Stimulated activated CD8-positive, alpha-beta memory T cell treated with anti-CD3 and anti-CD28 coated beads, Interleukin-2, amount 100 ng/mL, for 1 hour (primary cell): Measurements from ENCODE around the gene CHRNB2.
A peak's percentile ranks its signal among the peaks of the same experiment; 100 is the strongest.

Source experiments
- DNase-seq, 2 donors: peaks; one replicate each; pipeline ENCODE4 v3.0.0-alpha.2; 2020; ENCODE audit warnings: low read depth in 2 of 2

The CHRNB2 gene

DNA sequence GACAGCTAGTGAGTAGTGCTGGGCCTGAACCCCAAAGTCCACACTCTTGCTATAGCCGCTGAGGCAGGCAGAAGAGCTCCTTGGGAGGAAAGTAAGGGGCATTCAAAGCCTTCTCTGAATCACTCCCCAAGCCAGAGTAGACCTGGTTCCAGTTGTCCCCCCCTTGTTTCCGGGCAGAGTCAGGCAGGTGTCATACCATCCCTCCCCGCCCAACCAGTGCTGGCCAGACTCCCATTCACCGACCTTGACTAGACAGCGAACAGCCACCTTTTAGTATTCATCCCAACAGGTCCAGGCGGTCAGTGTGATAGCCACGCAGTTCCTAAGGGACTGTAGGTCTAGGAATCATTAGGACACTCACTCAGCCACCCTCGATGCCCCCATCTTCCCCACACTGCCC is 11.8 kb downstream of the CHRNB2 start:
- DNase-seq = no peak

GRCh38 chr1:154581766-154582165 is 14.2 kb downstream of the CHRNB2 start:
- DNase-seq = no peak

- no peak for DNase-seq
Observed at GRCh38 chr1:154582885-154583284, 15.3 kb downstream of the CHRNB2 start.

GRCh38 chr1:154583773-154584172 is 16.2 kb downstream of the CHRNB2 start:
- no peak for DNase-seq

GRCh38 chr1:154584267-154584994 is 16.9 kb downstream of the CHRNB2 start:
- DNase-seq = no peak

- no peak for DNase-seq
Observed at GRCh38 chr1:154586231-154586630, 18.7 kb downstream of the CHRNB2 start.

- DNase-seq = no peak
Observed at GRCh38 chr1:154586641-154587040, 19.1 kb downstream of the CHRNB2 start.

GRCh38 chr1:154589780-154590179 is 22.2 kb downstream of the CHRNB2 start:
- DNase-seq = no peak

DNA sequence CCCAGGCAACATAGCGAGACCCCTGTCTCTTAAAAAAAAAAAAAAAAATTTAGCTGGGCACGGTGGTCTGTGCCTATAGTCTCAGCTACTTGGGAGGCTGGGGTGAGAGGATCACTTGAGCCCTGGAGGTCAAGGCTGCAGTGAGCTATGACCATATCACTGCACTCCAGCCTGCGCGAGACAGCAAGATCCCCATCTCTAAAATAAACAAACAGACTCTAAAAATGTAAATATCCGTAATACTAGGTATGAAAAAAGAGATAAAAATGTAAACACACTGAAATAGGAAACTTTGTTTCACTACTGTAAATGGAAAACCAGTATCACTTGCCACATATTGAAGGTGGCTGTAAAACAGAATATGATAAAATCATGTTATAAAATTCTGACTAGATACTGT is 23.2 kb downstream of the CHRNB2 start:
- DNase-seq = no peak

- DNase-seq = no peak
Observed at GRCh38 chr1:154591206-154591605, 23.6 kb downstream of the CHRNB2 start.

GRCh38 chr1:154593390-154593789 is 25.8 kb downstream of the CHRNB2 start:
- DNase-seq = no peak

DNA sequence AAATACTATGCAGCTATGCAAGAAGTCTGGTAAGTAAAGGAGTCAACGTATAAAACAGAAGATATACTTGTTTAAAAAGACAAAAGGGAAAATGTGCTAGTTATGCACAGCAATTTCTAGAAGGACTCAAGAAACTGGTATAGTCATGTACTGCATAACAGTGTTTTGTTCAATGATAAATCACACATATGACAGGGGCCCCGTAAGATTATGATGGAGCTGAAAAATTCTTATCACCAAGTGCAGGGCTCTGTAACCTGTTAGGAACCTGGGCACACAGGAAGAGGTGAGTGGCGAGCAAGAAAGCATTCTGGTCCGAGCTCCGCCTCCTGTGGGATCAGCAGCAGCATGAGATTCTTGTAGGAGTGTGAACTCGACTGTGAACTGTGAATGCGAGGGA is 27.2 kb downstream of the CHRNB2 start:
- no peak for DNase-seq

DNA sequence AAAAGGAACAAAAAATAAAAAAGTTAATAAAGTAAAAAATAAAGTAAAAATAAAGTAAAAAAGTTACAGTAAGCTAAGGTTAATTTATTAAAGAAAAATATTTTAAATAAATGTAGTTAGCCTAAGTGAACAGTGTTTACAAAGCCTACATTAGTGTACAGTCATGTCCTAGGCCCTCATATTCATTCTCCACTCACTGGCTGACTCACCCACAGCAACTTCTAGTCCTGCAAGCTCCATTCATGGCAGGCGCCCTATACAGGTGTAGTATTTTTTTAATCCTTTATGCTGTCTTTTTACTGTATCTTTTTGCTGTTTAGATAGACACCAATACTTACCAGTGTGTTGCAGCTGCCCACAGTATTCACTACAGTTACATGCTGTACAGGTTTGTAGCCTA is 28.0 kb downstream of the CHRNB2 start:
- DNase-seq = no peak

DNA sequence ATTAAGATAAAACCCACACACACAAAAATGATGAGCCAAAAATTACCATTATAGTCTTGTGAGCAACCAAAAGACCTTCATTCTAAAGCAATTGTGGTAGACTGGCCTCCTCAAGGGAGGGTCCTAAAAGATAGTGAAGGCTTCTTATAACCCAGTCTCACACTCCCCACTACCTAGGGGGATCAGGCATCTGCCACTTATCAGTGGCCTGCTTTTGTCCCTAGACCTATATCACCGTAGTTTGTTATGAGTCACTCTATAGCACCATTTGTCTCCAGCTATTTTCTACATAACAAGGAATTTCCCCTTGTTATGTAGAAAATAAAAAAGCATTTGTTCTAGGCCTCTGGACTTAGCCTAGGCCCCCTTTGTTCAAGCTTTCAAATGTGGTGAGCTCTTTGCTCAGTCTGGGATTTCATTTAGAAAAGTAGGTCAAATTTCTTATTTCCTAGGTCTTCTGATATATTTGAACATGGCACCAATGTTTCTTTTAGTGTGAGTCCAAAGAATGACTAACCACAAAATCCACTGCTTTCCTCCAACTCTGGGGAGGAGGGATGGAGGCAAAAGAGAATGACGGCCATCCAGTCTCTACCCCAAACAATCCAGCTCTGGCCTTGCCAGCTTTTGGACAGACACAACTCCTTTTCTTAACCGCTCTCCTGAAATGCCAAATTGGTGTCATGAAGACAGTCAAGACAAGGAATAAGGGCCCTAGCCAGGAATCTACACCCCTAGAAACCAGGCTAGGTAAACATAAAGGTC is 31.5 kb downstream of the CHRNB2 start:
- no peak for DNase-seq

GRCh38 chr1:154599658-154600057 is 32.1 kb downstream of the CHRNB2 start:
- no peak for DNase-seq

- DNase-seq = no peak
Observed at GRCh38 chr1:154603317-154603716, 35.7 kb downstream of the CHRNB2 start.

DNA sequence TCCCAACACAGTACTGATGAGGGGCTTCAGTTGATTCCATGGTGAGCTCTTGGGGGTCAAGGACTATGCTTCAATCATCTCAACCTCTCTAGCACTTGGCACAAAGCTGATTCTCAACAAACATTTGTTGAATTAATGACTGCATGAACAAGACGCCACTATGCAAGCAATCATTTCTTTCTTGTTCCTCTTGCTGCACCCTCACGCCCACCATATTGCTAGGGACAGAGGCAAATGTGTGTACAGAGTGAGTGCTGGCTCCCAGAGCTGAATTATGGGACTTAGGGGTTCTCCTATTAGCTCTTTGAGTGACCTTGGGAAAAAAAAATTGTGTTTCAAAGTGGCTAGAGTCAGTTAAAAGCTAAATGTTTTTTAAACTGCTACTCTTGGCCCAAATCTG is 38.0 kb downstream of the CHRNB2 start:
- no peak for DNase-seq

- no peak for DNase-seq
Observed at GRCh38 chr1:154607106-154607608, 39.6 kb downstream of the CHRNB2 start.

- DNase-seq = peak; percentile 82 to 86
Observed at GRCh38 chr1:154607609-154608396, 40.2 kb downstream of the CHRNB2 start, which contains the start of gene ADAR. Gene ADAR (minus strand): TSS chr1:154608186. CDS start chr1:154608006, 180 bp downstream.

DNA sequence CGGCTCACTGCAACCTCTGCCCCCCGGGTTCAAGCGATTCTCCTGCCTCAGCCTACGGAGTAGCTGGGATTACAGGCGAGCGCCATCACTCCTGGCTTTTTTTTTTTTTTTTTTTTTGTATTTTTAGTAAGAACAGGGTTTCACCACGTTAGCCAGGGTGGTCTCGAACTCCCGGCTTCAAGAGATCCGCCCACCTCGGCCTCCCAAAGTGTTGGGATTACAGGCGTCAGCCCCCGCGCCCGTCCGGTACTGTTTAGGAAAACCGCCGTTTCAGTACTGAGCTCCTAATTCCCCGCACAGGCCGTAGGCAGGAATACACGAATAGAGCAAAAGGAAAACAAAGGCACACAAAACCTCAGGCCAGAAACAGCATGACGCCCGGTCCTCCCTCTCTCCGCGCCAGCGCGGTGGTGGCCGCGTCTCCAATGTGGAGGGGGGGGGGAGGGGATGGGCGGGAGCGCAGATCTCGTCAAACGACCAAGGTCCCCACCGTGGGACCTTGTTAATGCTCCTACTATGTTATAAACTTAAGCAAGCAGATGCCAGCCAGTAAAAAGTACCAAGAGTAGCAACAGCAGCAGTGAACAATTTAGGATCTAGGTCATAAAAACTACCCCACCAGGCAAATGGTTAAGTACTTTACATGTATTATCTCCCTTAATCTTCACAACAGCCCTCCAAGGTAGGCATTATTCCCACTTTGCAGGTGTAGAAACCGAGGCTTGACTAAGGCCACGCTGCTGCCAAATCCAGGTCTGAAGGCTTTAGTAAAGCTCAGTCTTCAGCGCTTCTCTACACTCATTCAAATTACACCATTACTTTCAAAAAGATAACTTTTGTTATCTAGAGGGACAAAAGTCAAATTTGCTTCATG is 41.1 kb downstream of the CHRNB2 start:
- no peak for DNase-seq
